GM12892 (cell line): ENCODE results near the gene MGMT.

Experiments used
- POLR2A ChIP-seq: IDR thresholded peaks from 2 replicates; pipeline ENCODE4 v1.6.1; 2011; ENCODE audit warnings: low read depth, low read length, control low read depth
- POLR2AphosphoS5 ChIP-seq: IDR thresholded peaks from 2 replicates; pipeline ENCODE4 v1.6.1; 2011; ENCODE audit warnings: low read depth, low read length, control low read depth
- TAF1 ChIP-seq: IDR thresholded peaks from 2 replicates; pipeline ENCODE4 v1.6.1; 2011; ENCODE audit warnings: low read depth, mild to moderate bottlenecking, control low read depth, low read length, borderline replicate concordance

- TF ChIP-seq POLR2AphosphoS5 (no peak), POLR2A (no peak), TAF1 (no peak)
Observed at GRCh38 chr10:129560361-129560760, 93.3 kb downstream of the MGMT start.
